IPS-18a (cell line): Measurements from ENCODE around the gene CPD.

ENCODE experiments used
- H3K27ac ChIP-seq: one replicate; pipeline ENCODE4 v1.5.1; 2013; ENCODE audit warnings: low read length
- H3K27me3 ChIP-seq: one replicate; pipeline ENCODE4 v1.6.1; 2013; ENCODE audit warnings: mild to moderate bottlenecking, low read length; ENCODE audit not compliant: control insufficient read depth, insufficient read depth
- H3K36me3 ChIP-seq: one replicate; pipeline ENCODE4 v1.6.1; 2013; ENCODE audit warnings: low read depth, low read length; ENCODE audit not compliant: control insufficient read depth
- H3K4me1 ChIP-seq: one replicate; pipeline ENCODE4 v1.6.1; 2013; ENCODE audit warnings: low read depth, low read length; ENCODE audit not compliant: control insufficient read depth
- H3K4me3 ChIP-seq: one replicate; pipeline ENCODE4 v1.5.1; 2013; ENCODE audit warnings: low read length
- H3K9ac ChIP-seq: one replicate; pipeline ENCODE4 v1.6.1; 2013; ENCODE audit warnings: mild to moderate bottlenecking, low read length, moderate library complexity
- H3K9me3 ChIP-seq: one replicate; pipeline ENCODE4 v1.6.1; 2013; ENCODE audit warnings: low read depth, low read length; ENCODE audit not compliant: control insufficient read depth

CPD gene

GRCh38 chr17:30358055-30358760 is 20.5 kb upstream of the CPD start:
- peaks cover 3% of the 10 kb centered on the region for H3K9me3 ChIP-seq
- no peaks in the 10 kb centered on the region for H3K36me3 ChIP-seq
- H3K4me3 ChIP-seq: no peak overlapping the region
- H3K4me1 ChIP-seq: peaks cover 6% of the 10 kb centered on the region
- no peaks in the 10 kb centered on the region for H3K27me3 ChIP-seq
- H3K27ac ChIP-seq: no peak overlapping the region
- no peak overlapping the region for H3K9ac ChIP-seq

- H3K27me3 ChIP-seq: no peaks in the 10 kb centered on the region
- peaks cover 5% of the 10 kb centered on the region for H3K4me1 ChIP-seq
- peaks cover 3% of the 10 kb centered on the region for H3K9me3 ChIP-seq
- H3K9ac ChIP-seq: no peak overlapping the region
- H3K36me3 ChIP-seq: no peaks in the 10 kb centered on the region
- H3K27ac ChIP-seq: no peak overlapping the region
- no peak overlapping the region for H3K4me3 ChIP-seq
Measured at GRCh38 chr17:30360086-30360808, 18.5 kb upstream of the CPD start.

GRCh38 chr17:30361766-30362279 is 16.9 kb upstream of the CPD start:
- Histone ChIP-seq H3K9me3 (peaks cover 3% of the 10 kb centered on the region), H3K4me3 (no peak overlapping the region), H3K27ac (no peak overlapping the region), H3K36me3 (no peaks in the 10 kb centered on the region), H3K4me1 (no peaks in the 10 kb centered on the region), H3K9ac (no peak overlapping the region), H3K27me3 (no peaks in the 10 kb centered on the region)

- H3K36me3 ChIP-seq: no peaks in the 10 kb centered on the region
- H3K27me3 ChIP-seq: no peaks in the 10 kb centered on the region
- H3K9me3 ChIP-seq: peaks cover 3% of the 10 kb centered on the region
- H3K4me1 ChIP-seq: no peaks in the 10 kb centered on the region
- H3K27ac ChIP-seq: no peak overlapping the region
- H3K4me3 ChIP-seq: no peak overlapping the region
- no peak overlapping the region for H3K9ac ChIP-seq
Measured at GRCh38 chr17:30363715-30364202, 15.0 kb upstream of the CPD start.

- Histone ChIP-seq H3K27ac (no peak overlapping the region), H3K27me3 (no peaks in the 10 kb centered on the region), H3K9me3 (peaks cover 3% of the 10 kb centered on the region), H3K9ac (no peak overlapping the region), H3K4me3 (no peak overlapping the region), H3K36me3 (no peaks in the 10 kb centered on the region), H3K4me1 (no peaks in the 10 kb centered on the region)
Measured at GRCh38 chr17:30366536-30366935, 12.2 kb upstream of the CPD start.

GRCh38 chr17:30368912-30369720 is 9.6 kb upstream of the CPD start:
- Histone ChIP-seq H3K4me3 (no peak overlapping the region), H3K4me1 (no peaks in the 10 kb centered on the region), H3K27me3 (no peaks in the 10 kb centered on the region), H3K36me3 (no peaks in the 10 kb centered on the region), H3K27ac (no peak overlapping the region), H3K9me3 (no peaks in the 10 kb centered on the region), H3K9ac (no peak overlapping the region)

GRCh38 chr17:30369995-30370394 is 8.7 kb upstream of the CPD start:
- H3K9ac ChIP-seq: no peak overlapping the region
- no peak overlapping the region for H3K4me3 ChIP-seq
- H3K36me3 ChIP-seq: no peaks in the 10 kb centered on the region
- H3K27ac ChIP-seq: no peak overlapping the region
- no peaks in the 10 kb centered on the region for H3K27me3 ChIP-seq
- no peaks in the 10 kb centered on the region for H3K4me1 ChIP-seq
- H3K9me3 ChIP-seq: no peaks in the 10 kb centered on the region

- H3K9me3 ChIP-seq: no peaks in the 10 kb centered on the region
- H3K27ac ChIP-seq: no peak overlapping the region
- no peak overlapping the region for H3K4me3 ChIP-seq
- H3K4me1 ChIP-seq: peaks cover 10% of the 10 kb centered on the region
- no peaks in the 10 kb centered on the region for H3K36me3 ChIP-seq
- peaks cover 15% of the 10 kb centered on the region for H3K27me3 ChIP-seq
- H3K9ac ChIP-seq: no peak overlapping the region
Measured at GRCh38 chr17:30372755-30373154, 6.0 kb upstream of the CPD start.

- H3K9ac ChIP-seq: no peak overlapping the region
- H3K4me3 ChIP-seq: no peak overlapping the region
- peaks cover 12% of the 10 kb centered on the region for H3K4me1 ChIP-seq
- no peaks in the 10 kb centered on the region for H3K9me3 ChIP-seq
- H3K27me3 ChIP-seq: peaks cover 40% of the 10 kb centered on the region
- no peak overlapping the region for H3K27ac ChIP-seq
- no peaks in the 10 kb centered on the region for H3K36me3 ChIP-seq
Measured at GRCh38 chr17:30375661-30376060, 3.1 kb upstream of the CPD start.

GRCh38 chr17:30376621-30377452 is 1.9 kb upstream of the CPD start:
- Histone ChIP-seq H3K4me3 (no peak overlapping the region), H3K36me3 (no peaks in the 10 kb centered on the region), H3K27ac (no peak overlapping the region), H3K9ac (no peak overlapping the region), H3K9me3 (no peaks in the 10 kb centered on the region), H3K27me3 (peaks cover 49% of the 10 kb centered on the region), H3K4me1 (peaks cover 12% of the 10 kb centered on the region)
